ENCODE data around the gene TRPM1.
A peak's percentile ranks its signal among the peaks of the same experiment; 100 is the strongest.

TRPM1 gene

GRCh38 chr15:31101262-31102038 is at the start of gene TRPM1:
TRPM1 (minus strand) TSS chr15:31101725; CDS start chr15:31081355, 20,370 bp downstream.
- no peak for DNase-seq (ENCODE audit: low read depth)

- no peak for DNase-seq (ENCODE audit: low read depth)
These were observed 49.3 kb upstream of the TRPM1 start for GRCh38 chr15:31150732-31151231.

- no peak for DNase-seq (ENCODE audit: low read depth)
These were observed 48.5 kb upstream of the TRPM1 start for GRCh38 chr15:31149987-31150386.

GRCh38 chr15:31149088-31149505 is 47.6 kb upstream of the TRPM1 start:
- DNase-seq (ENCODE audit: low read depth) = no peak

GRCh38 chr15:31148297-31149087 is 47.0 kb upstream of the TRPM1 start:
- no peak for DNase-seq (ENCODE audit: low read depth)

GRCh38 chr15:31147944-31148296 is 46.4 kb upstream of the TRPM1 start:
- DNase-seq (ENCODE audit: low read depth) = no peak

- no peak for DNase-seq (ENCODE audit: low read depth)
These were observed 45.9 kb upstream of the TRPM1 start for GRCh38 chr15:31147456-31147855.

GRCh38 chr15:31145271-31145911 is 43.9 kb upstream of the TRPM1 start:
- DNase-seq (ENCODE audit: low read depth) = no peak

- no peak for DNase-seq (ENCODE audit: low read depth)
These were observed 40.3 kb upstream of the TRPM1 start for GRCh38 chr15:31141792-31142191.

- no peak for DNase-seq (ENCODE audit: low read depth)
These were observed 35.2 kb upstream of the TRPM1 start for GRCh38 chr15:31136607-31137328.

- DNase-seq (ENCODE audit: low read depth) = no peak
These were observed 34.5 kb upstream of the TRPM1 start for GRCh38 chr15:31136016-31136415.

GRCh38 chr15:31135523-31135922 is 34.0 kb upstream of the TRPM1 start:
- no peak for DNase-seq (ENCODE audit: low read depth)

GRCh38 chr15:31133890-31134289 is 32.4 kb upstream of the TRPM1 start:
- no peak for DNase-seq (ENCODE audit: low read depth)

GRCh38 chr15:31131853-31132375 is 30.4 kb upstream of the TRPM1 start:
- no peak for DNase-seq (ENCODE audit: low read depth)

- no peak for DNase-seq (ENCODE audit: low read depth)
These were observed 29.2 kb upstream of the TRPM1 start for GRCh38 chr15:31130576-31131237.

- DNase-seq (ENCODE audit: low read depth) = no peak
These were observed 28.3 kb upstream of the TRPM1 start for GRCh38 chr15:31129769-31130303.

GRCh38 chr15:31128919-31129768 is 27.6 kb upstream of the TRPM1 start:
- DNase-seq (ENCODE audit: low read depth) = peak; percentile 20

- no peak for DNase-seq (ENCODE audit: low read depth)
These were observed 27.0 kb upstream of the TRPM1 start for GRCh38 chr15:31128477-31128876.

- no peak for DNase-seq (ENCODE audit: low read depth)
These were observed 26.2 kb upstream of the TRPM1 start for GRCh38 chr15:31127596-31128261.
